GM18517 (cell line): ENCODE results near the gene CSN1S1.

Experiments used
- ATAC-seq: cut with Tn5 transposase; IDR thresholded peaks from one replicate; pipeline ENCODE4 v1.9.1; 2021; ENCODE audit warnings: mild to moderate bottlenecking, moderate library complexity; ENCODE audit not compliant: unreplicated experiment

Gene CSN1S1

DNA sequence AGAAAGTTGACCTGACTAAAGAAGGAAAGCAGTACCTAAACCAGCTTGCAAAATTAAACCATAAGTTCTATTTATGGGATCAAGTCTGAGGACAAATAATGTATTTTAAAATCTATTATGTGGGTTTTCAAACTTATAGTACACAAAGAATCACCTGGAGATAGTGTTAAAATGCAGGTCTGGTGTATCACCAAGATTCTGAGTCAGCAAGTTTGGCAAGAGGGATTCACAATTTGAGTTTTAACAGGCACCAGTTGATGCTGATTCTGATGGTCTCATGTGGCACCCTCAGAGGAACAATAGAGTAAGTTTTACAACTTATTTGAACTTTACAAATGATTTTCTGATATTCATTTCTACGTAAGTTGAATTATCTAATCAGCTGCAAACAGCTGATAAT, 55.8 kb downstream of the CSN1S1 start:
- no peak for ATAC-seq

DNA sequence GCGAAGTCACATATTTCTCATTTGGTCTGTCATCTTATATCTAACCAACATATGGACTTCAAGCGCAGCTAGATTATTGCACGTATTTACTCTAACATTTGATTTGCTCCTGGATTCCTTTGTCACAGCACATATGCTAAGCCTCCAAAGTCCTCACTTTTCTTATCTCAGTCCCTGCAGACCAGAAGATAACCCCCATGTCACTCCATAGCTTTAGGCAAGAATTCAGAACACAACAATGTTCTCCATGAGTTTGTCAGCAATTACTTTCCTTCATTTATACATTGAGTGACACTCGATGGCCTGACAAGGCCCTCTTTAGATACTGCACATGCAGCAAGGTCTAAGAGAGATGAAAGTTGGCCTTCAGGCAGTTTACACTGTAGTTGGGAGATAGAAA, 60.1 kb downstream of the CSN1S1 start:
- no peak for ATAC-seq

DNA sequence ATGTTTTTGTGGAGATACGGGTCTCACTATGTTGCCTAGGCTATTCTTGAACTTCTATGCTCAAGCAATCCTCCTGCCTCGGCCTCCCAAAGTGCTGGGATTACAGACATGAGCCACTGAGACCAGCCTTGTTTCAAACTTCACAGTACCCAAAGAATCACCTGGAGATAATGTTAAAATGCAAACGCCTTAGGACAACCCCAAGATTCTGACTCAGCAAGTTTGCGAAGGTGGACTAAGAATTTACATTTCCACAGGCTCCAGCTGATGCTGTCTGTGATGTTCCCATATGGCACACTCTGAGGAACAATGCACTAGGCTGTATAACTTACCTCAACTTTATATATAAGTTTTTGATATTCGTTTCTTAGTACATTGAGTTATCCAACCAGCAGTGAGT, 63.9 kb downstream of the CSN1S1 start:
- no peak for ATAC-seq

DNA sequence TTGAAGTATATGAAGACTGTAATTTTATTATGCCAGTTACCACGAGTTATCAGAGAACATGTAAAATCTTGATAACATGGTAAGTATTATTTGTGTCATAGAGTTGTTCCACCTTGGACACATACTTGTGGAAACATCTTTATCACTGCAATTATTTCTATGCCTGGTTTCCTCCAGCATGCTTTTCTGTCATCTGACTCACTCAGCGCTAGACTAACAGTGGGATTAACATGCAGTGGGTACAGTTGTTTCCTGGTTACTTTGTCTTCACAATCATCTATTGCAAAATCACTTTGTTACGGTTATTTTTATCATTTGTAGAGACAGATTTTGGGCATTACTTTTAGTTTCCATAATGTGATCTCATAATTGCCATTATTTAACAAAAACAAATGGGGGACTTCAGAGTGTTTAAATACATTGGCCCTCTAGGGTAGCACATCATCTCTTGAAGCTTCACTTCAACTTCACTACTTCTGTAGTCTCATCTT, 64.7 kb downstream of the CSN1S1 start, which contains the start of gene STATH:
STATH (plus strand) TSS at position 441 of the 491 bp plus-strand sequence. CDS start 2,472 bp downstream, outside the sequence.
- ATAC-seq = no peak
